OCI-LY7 (cell line): Measurements from ENCODE around the gene UMAD1.

Source experiments
- CTCF ChIP-seq: fragments of 200-600 bp; sonication (generic); conservative IDR thresholded peaks from 2 replicates; pipeline ENCODE4 v1.5.1; 2014; ENCODE audit warnings: mild to moderate bottlenecking, antibody characterized with exemption, low read length, moderate library complexity, mixed read lengths
- EZH2phosphoT487 ChIP-seq: fragments of 200-600 bp; sonication (generic); IDR thresholded peaks from 2 replicates; pipeline ENCODE4 v1.6.1; 2018; ENCODE audit warnings: low read depth, borderline replicate concordance, mild to moderate bottlenecking, mixed run types, antibody characterized with exemption, low read length, moderate library complexity, mixed read lengths

- TF ChIP-seq CTCF (no peak), EZH2phosphoT487 (no peak)
Observed at GRCh38 chr7:7639847-7640220, 718 bp upstream of the UMAD1 start.
